Thyroid gland (tissue), 4 donors: ENCODE measurements around the gene RNF40.

ENCODE experiments used
- POLR2A ChIP-seq, 2 donors: fragments of 450-650 bp; IDR thresholded peaks; one replicate each; pipeline ENCODE4 v1.6.1; 2017; ENCODE audit warnings: antibody characterized with exemption in 2 of 2, mild to moderate bottlenecking in 2 of 2, moderate library complexity in 1 of 2
- TF ChIP-seq, protein P1 (sequence below), 6 experiments: fragments of 200-600 bp in 3 of 6; fragments of 450-650 bp in 3 of 6; sonication (generic) in 3 of 6; IDR thresholded peaks; one replicate each; pipeline ENCODE4 v1.5.1; 2016 to 2019; ENCODE audit warnings: antibody characterized with exemption in 6 of 6, mild to moderate bottlenecking in 2 of 6, inconsistent platforms in 1 of 6, moderate library complexity in 1 of 6

DNA sequence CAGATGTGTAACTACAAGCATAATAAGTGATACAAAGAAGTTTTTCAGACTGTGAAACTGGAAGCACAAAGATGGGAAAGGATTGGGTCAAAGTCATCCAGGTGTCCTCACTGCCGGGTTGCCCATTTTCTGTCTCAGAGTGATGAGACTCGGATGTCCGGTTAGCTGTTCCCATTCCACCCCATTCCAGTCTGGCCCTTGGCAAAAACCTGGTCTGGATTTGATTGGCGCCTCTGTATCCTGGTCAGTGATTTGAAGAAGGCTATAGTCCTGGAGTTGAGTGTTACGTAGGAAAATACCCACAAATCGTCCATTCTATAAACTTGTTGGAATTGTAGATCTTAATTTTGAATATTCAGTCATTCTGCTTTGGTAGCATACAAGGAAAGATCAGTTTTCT, 33.8 kb upstream of the RNF40 start:
- TF ChIP-seq POLR2A (IDR thresholded peaks at IDR 0.05) = no peak
- TF ChIP-seq, protein P1, sequence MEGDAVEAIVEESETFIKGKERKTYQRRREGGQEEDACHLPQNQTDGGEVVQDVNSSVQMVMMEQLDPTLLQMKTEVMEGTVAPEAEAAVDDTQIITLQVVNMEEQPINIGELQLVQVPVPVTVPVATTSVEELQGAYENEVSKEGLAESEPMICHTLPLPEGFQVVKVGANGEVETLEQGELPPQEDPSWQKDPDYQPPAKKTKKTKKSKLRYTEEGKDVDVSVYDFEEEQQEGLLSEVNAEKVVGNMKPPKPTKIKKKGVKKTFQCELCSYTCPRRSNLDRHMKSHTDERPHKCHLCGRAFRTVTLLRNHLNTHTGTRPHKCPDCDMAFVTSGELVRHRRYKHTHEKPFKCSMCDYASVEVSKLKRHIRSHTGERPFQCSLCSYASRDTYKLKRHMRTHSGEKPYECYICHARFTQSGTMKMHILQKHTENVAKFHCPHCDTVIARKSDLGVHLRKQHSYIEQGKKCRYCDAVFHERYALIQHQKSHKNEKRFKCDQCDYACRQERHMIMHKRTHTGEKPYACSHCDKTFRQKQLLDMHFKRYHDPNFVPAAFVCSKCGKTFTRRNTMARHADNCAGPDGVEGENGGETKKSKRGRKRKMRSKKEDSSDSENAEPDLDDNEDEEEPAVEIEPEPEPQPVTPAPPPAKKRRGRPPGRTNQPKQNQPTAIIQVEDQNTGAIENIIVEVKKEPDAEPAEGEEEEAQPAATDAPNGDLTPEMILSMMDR (IDR thresholded peaks at IDR 0.05) = no peak
